EH (cell line): ENCODE measurements around the gene PPP1R16B.

Experiments
- DNase-seq: peaks from one replicate; pipeline ENCODE4 v3.0.0-alpha.2; 2015; ENCODE audit warnings: low read depth

Gene PPP1R16B

DNA sequence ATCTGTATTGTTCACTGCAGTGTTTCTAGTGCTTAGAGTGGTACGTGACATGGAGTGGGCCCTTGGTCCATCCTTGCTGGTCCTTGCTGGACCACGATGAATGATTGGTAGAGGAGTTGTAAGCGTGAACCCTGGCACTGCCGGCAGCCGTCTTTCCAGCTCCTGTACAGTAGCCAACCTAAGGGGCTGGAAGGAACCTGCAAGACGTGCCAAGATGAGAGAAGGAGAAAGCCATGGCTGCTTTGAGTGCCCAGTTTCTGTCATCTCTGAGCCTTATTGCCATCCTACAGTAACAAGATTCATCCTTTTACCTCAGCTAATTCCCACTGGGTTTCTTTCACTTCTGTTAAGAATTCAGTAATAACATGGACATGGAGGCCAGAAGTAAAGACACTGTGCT, 162.6 kb downstream of the PPP1R16B start:
- DNase-seq: no peak

GRCh38 chr20:38969708-38970107, 164.2 kb downstream of the PPP1R16B start:
- DNase-seq: peak; percentile 62

DNA sequence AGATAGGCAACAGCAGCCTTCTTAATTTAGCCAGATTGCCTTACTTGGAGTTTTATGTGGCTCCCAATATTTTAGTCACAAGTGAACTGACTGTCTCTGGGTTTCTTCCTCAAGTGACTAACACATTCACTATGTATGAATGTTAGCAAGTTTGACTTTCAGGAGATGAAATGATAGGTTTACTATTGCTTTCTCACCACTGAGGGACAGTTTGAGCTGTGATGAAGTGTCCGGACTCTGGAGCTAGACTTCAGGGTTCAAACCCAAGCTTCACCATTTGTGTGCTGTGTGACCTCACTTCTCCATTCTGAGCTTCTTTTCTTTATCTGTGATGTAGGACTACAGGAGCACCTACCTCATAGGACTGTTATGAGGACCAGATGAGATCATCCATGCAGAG, 164.8 kb downstream of the PPP1R16B start:
- peak; percentile 97 for DNase-seq
